GM18526 (cell line): ENCODE data around the gene KANK4.

Experiments used
- POLR2A ChIP-seq: IDR thresholded peaks from 3 replicates; pipeline ENCODE4 v1.6.1; 2011; ENCODE audit not compliant: insufficient read length; ENCODE audit errors: extremely low read depth

The KANK4 gene

GRCh38 chr1:62288224-62288623 is 31.0 kb downstream of the KANK4 start:
- no peak for TF ChIP-seq POLR2A

GRCh38 chr1:62286786-62287224 is 32.4 kb downstream of the KANK4 start:
- TF ChIP-seq POLR2A: no peak

- no peak for TF ChIP-seq POLR2A
Observed at GRCh38 chr1:62285984-62286785, 33.0 kb downstream of the KANK4 start.

GRCh38 chr1:62285440-62285839 is 33.8 kb downstream of the KANK4 start:
- TF ChIP-seq POLR2A: no peak

GRCh38 chr1:62283986-62284385 is 35.2 kb downstream of the KANK4 start:
- no peak for TF ChIP-seq POLR2A

GRCh38 chr1:62282909-62283755 is 36.1 kb downstream of the KANK4 start:
- no peak for TF ChIP-seq POLR2A

- TF ChIP-seq POLR2A: no peak
Observed at GRCh38 chr1:62281922-62282555, 37.2 kb downstream of the KANK4 start.

GRCh38 chr1:62280960-62281465 is 38.2 kb downstream of the KANK4 start:
- no peak for TF ChIP-seq POLR2A

GRCh38 chr1:62280150-62280549 is 39.1 kb downstream of the KANK4 start:
- TF ChIP-seq POLR2A: no peak

- TF ChIP-seq POLR2A: no peak
Observed at GRCh38 chr1:62276791-62277190, 42.4 kb downstream of the KANK4 start.

- no peak for TF ChIP-seq POLR2A
Observed at GRCh38 chr1:62274496-62275485, 44.4 kb downstream of the KANK4 start.

GRCh38 chr1:62273953-62274352 is 45.3 kb downstream of the KANK4 start:
- TF ChIP-seq POLR2A: no peak

GRCh38 chr1:62271948-62272728 is 47.1 kb downstream of the KANK4 start:
- TF ChIP-seq POLR2A: no peak

- no peak for TF ChIP-seq POLR2A
Observed at GRCh38 chr1:62271134-62271533, 48.1 kb downstream of the KANK4 start.
